Body of pancreas (tissue), 4 donors: ENCODE results near the gene POLN.

ENCODE experiments used
- POLR2A ChIP-seq, 3 donors: fragments of 450-650 bp; IDR thresholded peaks; one replicate each; pipeline ENCODE4 v1.6.1; 2016; ENCODE audit warnings: antibody characterized with exemption in 3 of 3, mild to moderate bottlenecking in 2 of 3
- TF ChIP-seq, protein P1 (sequence below), 7 experiments: fragments of 450-650 bp in 4 of 7; fragments of 200-600 bp in 3 of 7; sonication (generic) in 3 of 7; IDR thresholded peaks; one replicate each; pipeline ENCODE4 v1.5.1; 2016 to 2019; ENCODE audit warnings: antibody characterized with exemption in 7 of 7

DNA sequence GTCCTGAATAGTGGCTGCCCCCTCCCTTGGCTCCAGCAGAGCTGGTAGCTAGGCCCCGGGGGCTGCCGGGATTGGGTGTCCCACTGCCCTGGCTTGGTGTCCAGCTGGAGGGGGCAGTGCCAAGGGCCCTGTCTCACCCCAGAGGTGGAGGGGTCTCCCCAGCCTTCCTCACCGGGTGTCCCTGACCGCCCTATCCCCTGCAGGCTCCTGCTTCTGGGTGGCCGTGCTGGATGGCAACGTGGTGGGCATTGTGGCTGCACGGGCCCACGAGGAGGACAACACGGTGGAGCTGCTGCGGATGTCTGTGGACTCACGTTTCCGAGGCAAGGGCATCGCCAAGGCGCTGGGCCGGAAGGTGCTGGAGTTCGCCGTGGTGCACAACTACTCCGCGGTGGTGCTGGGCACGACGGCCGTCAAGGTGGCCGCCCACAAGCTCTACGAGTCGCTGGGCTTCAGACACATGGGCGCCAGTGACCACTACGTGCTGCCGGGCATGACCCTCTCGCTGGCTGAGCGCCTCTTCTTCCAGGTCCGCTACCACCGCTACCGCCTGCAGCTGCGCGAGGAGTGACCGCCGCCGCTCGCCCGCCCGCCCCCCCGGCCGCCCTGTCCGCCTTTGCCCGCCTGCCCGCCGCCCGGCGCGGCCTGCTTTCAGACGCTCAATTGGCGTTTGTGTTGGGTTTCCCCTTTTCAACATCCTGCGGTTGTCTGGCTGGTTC is 178.2 kb downstream of the POLN start:
- TF ChIP-seq, protein P1, sequence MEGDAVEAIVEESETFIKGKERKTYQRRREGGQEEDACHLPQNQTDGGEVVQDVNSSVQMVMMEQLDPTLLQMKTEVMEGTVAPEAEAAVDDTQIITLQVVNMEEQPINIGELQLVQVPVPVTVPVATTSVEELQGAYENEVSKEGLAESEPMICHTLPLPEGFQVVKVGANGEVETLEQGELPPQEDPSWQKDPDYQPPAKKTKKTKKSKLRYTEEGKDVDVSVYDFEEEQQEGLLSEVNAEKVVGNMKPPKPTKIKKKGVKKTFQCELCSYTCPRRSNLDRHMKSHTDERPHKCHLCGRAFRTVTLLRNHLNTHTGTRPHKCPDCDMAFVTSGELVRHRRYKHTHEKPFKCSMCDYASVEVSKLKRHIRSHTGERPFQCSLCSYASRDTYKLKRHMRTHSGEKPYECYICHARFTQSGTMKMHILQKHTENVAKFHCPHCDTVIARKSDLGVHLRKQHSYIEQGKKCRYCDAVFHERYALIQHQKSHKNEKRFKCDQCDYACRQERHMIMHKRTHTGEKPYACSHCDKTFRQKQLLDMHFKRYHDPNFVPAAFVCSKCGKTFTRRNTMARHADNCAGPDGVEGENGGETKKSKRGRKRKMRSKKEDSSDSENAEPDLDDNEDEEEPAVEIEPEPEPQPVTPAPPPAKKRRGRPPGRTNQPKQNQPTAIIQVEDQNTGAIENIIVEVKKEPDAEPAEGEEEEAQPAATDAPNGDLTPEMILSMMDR (IDR thresholded peaks at IDR 0.05): no peak
- no peak for TF ChIP-seq POLR2A (IDR thresholded peaks at IDR 0.05)
